NCI-H460 (cell line): Measurements from ENCODE around the gene DLG2. TPM values are rescaled to one million over a fixed set of nuclear protein-coding genes. Genes with fewer than 3 reads are reported as not detected.
"Not testable (repeated sequence)": the region's sequence is repeated elsewhere in the genome, so short reads cannot be mapped to it uniquely, and the experiment has no call there.

Source experiments
- DNase-seq: peaks from one replicate; pipeline ENCODE4 v3.0.0-alpha.2; 2016; ENCODE audit warnings: low read depth; ENCODE audit errors: extremely low read depth
- small RNA-seq, 2 experiments: library from RNA; depleted of rRNA; stranded (forward); fragments of <200 nt; gene quantifications; one replicate each; pipeline ENCODE3, GENCODE V24; 2014
- total RNA-seq: library from RNA; depleted of rRNA; stranded (reverse); fragments of >200 nt; shearing (Covaris generic); gene quantifications from 2 replicates; pipeline ENCODE4 v1.2.3, GENCODE V29; 2014; rRNA removed

DLG2 gene
- total RNA-seq, 1 experiment from 2014 or later: 115 TPM

DNA sequence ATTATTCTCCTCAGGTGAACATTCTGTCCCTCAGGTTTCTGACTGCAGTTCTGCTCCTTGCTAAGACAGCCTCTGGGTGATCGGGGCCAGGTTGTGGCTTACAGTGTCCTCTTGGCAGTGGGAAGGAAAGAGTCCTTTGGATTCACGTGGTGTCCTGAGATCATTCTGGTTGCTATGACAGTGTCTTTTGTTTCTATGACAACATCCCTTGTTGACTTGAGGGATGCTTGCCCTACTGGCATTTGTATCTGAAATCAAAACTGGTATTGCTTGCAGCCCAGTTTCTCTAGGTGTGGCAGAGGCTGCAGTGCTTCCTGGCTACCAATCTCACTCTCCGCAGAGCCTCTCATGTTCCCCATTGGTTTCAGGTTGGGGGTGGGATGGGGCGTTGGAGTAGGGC lies 2189.2 kb downstream of the DLG2 start:
- no peak for DNase-seq

DNA sequence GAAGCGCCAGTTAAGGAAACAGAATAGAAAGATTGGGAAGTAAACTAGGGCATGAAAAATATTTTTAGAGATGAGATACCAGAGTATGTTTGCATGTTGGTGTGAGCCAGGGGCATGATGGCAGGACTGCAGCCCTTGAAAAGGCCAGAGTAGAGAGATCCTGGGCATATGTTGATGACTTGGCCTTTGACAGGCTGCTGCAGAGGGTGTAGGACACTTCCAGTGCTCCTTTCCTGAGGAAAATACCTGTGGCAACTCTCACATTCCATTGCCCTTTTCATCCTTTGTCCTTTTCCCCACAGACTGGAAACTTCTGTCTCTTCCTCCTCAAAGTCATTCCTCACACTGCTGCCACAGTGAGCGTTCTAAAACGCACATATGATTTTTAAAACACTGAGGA lies 2190.3 kb downstream of the DLG2 start:
- no peak for DNase-seq

DNA sequence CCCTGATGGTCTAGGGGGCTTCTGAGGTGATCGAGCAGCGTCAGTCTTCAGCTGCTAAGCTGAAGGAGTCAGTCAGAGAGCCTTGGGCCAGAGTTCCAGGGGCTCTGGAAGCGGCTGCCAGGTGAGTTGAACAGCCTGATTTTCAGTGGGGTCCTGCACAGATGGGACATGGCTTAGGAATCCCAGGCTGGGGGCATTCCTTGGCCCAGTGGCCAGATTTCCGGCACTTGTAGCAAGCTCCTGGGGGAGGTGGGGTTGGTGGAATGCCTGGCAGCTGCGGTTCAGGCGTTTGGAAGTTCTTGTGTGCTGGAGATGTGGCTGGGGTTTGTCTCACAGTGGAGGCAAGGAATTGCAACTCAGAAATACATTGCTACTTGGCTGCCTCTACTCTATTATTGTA lies 2192.3 kb downstream of the DLG2 start:
- DNase-seq: not testable (repeated sequence)

DNA sequence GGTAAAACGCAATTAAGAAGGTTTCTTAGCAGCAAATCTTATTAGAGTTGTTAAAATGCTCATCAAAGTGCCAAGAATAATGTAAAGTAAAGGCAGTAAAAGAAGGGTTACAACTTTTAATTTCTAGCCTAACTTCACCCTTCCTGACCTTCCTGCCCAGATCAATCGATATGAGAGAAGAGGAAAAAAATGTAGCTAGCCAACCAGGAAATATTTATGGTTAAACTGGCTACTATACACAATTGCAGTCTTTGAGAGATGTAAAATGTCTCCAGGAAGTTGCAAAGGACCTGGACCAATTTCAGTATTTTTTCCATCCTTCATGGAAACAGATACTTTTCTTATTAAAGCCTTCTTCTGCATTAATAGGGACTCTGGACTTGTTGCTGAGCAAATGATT lies 2199.2 kb downstream of the DLG2 start:
- DNase-seq: no peak

DNA sequence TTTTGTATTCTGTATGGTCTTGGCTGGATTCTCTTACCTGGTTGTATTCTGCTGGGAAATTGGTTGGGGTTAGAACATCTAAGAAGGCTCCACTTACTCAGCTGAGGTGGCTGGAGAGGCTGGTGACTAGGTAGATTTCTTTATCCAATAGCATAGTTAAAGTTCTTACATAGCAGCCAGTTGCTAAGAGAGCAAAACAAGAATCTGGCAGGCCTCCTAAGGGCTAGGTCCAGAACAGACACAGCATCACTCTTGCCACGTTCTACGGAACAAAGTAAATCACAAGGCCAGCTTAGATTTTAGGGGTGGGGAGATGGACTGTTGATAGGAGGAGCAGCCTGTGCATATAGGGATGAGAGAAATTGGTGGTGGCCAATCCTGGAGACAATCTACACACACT lies 2199.6 kb downstream of the DLG2 start:
- DNase-seq: no peak

DNA sequence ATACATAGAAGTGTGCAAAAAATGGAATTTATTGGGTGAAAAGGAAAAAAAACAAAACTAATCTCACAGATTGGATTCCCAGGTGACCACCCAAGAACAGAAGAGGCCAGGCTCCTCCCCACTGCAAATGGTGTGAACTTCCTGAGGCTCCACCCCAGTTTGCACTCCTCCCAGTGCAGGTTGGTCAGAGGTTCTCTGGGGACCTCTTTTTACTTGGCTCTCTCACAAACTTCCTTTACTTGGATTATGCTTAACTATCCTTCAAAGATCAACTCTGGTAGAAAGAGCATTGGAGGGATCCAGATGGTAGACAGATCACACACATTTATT lies 2202.0 kb downstream of the DLG2 start:
- DNase-seq: no peak

DNA sequence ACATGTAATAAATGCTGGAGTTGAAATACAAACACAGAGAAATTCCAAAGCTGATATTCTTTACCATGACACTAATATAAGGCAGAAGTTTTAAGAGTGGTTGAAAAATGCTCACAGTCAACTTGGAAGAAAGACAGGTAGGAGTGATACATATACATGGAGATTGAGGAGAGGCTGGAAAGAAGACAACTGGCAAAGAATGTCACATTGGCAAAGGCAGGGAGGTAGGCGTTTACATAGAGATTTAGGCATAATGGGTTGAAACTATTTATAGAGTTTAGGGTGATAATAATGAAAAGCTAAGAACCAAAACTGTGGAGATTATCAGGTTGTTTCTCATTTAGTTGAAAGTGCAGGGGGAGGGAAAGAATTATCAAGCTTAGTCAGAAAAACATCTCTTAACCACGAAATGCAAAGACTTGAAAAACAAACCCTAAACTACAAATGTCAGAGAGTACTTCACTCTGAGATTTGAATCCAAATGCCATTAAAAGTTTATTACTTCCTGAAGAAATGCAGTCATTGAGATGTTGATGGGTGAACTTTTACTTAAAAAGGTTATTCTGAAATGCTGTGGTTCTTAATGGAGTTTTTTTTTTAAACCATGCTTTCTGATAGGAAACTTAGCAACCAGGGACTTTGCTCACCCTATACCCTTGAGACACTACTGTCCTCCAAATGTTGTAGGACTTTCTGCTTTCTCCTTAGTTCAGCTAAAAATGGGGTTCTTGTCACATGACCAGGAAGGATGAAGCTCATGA lies 2202.6 kb downstream of the DLG2 start:
- no peak for DNase-seq

DNA sequence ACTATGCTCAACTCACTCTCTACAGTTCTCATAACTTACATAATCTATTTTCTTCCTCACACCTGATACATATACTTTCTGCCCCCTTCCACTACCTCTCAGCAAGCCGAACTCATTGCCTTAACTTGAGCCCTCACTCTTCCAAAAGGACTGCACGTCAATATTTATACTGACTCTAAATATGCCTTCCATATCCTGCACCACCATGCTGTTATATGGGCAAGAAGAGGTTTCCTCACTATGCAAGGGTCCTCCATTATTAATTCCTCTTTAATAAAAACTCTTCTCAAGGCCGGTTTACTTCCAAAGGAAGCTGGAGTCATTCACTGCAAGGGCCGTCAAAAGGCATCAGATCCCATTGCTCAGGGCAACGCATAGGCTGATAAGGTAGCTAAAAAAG lies 2204.5 kb downstream of the DLG2 start:
- DNase-seq: not testable (repeated sequence)

DNA sequence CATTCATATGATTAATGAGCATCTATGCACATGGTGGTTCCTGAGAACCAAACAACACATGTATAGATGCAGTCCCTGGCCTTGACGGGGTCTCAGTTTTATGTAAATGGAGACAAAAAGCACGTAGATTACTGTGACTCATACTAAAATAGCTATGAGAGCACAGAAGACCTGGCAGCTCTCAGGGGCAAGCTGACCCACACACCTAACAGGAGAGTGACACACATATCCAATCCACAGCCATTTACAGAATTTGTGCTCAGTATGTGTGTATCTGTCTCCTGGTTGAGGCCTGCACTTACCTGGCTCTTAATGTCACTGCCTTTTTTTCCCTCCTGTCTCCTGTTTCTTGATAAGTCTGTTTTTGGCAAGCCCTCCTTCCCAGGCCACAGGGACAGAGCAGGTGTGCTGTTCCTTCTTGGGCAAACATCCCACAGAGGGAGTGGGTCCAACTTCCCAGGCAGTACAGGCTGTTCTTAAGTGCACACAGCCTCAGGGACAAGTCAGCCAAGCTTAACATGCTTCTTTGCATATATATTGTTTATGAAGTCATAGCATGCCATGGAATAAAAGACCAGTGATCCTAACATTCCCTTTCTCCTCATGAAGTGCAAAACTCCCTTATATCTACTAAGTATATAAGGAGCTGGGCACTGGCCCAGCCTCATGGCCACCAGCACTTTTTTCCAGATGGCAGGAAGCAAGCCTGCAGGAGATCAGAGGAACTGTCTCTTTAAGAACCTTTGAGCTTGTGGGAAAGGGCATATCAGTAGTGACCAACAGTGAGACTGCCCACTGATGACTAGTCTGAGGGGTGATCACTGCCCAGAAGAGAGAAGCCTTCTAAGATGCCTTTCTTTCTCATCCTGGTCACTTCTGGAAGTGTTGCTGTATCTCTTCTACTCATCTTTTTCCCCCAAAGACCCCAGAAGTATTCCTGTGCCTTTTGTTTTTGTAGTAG lies 2216.3 kb downstream of the DLG2 start:
- DNase-seq: no peak

DNA sequence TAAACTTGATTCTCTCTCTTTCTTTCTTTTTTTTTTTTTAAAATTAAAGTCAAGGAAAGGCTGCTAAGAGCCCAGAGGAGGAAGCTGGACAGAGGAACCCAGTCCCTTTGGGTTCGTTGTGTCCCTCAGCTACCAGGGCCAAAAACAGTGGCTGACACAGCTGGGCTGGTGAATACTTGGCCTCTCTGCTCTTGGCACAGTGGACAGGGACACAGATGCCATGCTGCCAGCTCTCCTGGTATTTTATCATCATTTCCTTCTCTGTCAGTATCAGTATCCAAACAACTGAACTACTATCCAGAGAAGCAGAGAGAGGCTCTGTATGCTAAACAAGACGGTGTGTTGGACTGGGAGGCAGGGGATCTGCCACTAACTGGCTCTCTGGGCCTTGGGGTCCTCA lies 2217.3 kb downstream of the DLG2 start:
- DNase-seq: no peak

DNA sequence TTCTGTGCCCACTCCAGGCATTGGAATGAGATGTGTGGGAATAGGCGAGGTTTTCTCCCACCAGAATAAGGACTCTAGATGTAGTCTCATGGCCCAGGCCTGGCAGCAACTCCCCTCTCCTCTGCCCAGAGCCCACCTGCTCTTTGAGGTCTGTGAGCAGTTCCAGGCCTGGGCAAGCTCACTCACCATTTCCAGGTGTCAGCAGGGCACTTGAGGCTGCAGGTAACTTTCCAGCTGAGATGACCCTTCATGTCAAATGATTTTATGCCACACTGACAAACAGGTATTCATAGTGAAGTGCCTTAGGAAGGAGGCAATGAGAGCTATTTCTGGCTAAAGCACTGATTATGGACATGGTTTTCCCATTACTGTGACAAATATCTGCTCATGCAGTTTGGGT lies 2217.7 kb downstream of the DLG2 start:
- no peak for DNase-seq

DNA sequence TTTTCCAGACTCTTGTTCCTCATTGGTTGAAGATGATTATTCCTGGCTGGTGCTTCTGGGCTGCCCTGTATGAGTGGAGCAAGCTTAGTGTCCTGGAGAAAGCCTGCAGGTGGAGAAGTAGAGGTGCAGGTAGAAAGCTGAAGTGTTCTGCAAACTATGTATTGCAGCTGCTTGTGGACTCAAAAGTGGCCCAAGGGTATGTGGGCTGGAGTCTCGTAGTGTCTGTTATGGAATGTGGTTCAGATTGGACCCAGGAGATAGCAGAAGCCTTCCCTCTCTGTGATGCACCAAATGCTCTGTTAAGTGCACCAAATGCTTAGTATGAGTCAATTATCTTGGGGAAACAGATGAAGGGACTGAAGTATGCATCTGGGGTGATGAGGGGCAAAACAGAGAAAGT lies 2218.2 kb downstream of the DLG2 start:
- no peak for DNase-seq

Small RNAs within 50 kb of the gene (small RNA-seq; reads per million reads assigned to genes)
- 0 reads per million in 2 experiments for gene RF02112
- 0 reads per million in 2 experiments for gene RF02113
- gene RNU6-1292P: 0 reads per million in 2 experiments

Other genes with a start within 250 kb of the DLG2 start
- 64.2 and 65.0 TPM in 2 replicates for gene TMEM126B, start 1.2 kb upstream of the DLG2 start, total RNA-seq
- 68.5 and 78.3 TPM in 2 replicates for gene TMEM126A, start 20.6 kb upstream of the DLG2 start, total RNA-seq
- 48.1 and 52.0 TPM in 2 replicates for gene CREBZF, start 37.8 kb upstream of the DLG2 start, total RNA-seq
- not detected in 2 replicates for gene CCDC89, start 58.9 kb upstream of the DLG2 start, total RNA-seq
- 36.4 and 39.2 TPM in 2 replicates for gene SYTL2, start 183.8 kb upstream of the DLG2 start, total RNA-seq
- gene CCDC83, start 228.0 kb upstream of the DLG2 start, total RNA-seq: not detected in 2 replicates